Activated CD4-positive, alpha-beta T cell treated with anti-CD3 and anti-CD28 coated beads, Interleukin-2, amount 10 ng/mL, durations not matched to agents 24 days and 14 days (primary cell): ENCODE results near the gene GFPT1. TPM values are rescaled to one million over a fixed set of nuclear protein-coding genes. Genes with fewer than 3 reads are reported as not detected.

Source experiments
- DNase-seq: peaks from one replicate; pipeline ENCODE4 v3.0.0; 2022
- H3K27ac Mint-ChIP-seq: one replicate; pipeline ENCODE4 v1.8.0; 2022; ENCODE audit warnings: mild to moderate bottlenecking, mixed read lengths
- H3K27me3 Mint-ChIP-seq: one replicate; pipeline ENCODE4 v1.8.0; 2022; ENCODE audit warnings: mixed read lengths
- H3K36me3 Mint-ChIP-seq: one replicate; pipeline ENCODE4 v1.8.0; 2022; ENCODE audit warnings: low read depth, mild to moderate bottlenecking, mixed read lengths
- H3K4me1 Mint-ChIP-seq: one replicate; pipeline ENCODE4 v1.8.0; 2021; ENCODE audit warnings: mixed read lengths
- H3K4me3 Mint-ChIP-seq: one replicate; pipeline ENCODE4 v1.8.0; 2022; ENCODE audit warnings: mild to moderate bottlenecking, moderate library complexity, mixed read lengths
- H3K9me3 Mint-ChIP-seq: one replicate; pipeline ENCODE4 v1.8.0; 2021; ENCODE audit warnings: mixed read lengths
- intact Hi-C: fragments of 100-400 bp; cut with micrococcal nuclease; formaldehyde crosslinking; loops from one replicate; pipeline ENCODE4 v1.15.1; 2023
- total RNA-seq: library from RNA; stranded (reverse); gene quantifications from 2 replicates; pipeline ENCODE4 v1.2.3, GENCODE V29; 2022

GFPT1 gene
- total RNA-seq, 1 donor from 2014 or later = 48.8 TPM

- H3K4me3 Mint-ChIP-seq = no peak overlapping the region
- no peak for DNase-seq
- H3K9me3 Mint-ChIP-seq = peaks cover 3% of the 10 kb centered on the region
- H3K27ac Mint-ChIP-seq = no peak overlapping the region
- peaks cover 5% of the 10 kb centered on the region for H3K4me1 Mint-ChIP-seq
- intact Hi-C loops = no loop called here
- H3K27me3 Mint-ChIP-seq = no peaks in the 10 kb centered on the region
- H3K36me3 Mint-ChIP-seq = peaks cover 17% of the 10 kb centered on the region
These were observed 6.9 kb upstream of the GFPT1 start for GRCh38 chr2:69393963-69394362.

GRCh38 chr2:69390471-69390870 lies 3.4 kb upstream of the GFPT1 start:
- Mint-ChIP-seq H3K4me1 (peaks cover 24% of the 10 kb centered on the region), H3K9me3 (peaks cover 3% of the 10 kb centered on the region)
- intact Hi-C loops = no loop called here

GRCh38 chr2:69390001-69390400 lies 3.0 kb upstream of the GFPT1 start:
- Mint-ChIP-seq H3K9me3 (peaks cover 3% of the 10 kb centered on the region), H3K4me1 (peaks cover 25% of the 10 kb centered on the region)
- intact Hi-C loops = no loop called here

More at GRCh38 chr2:69390471-69390870, 3.4 kb upstream of the GFPT1 start:
- Mint-ChIP-seq H3K4me3 (no peak overlapping the region), H3K27me3 (no peaks in the 10 kb centered on the region), H3K36me3 (peaks cover 11% of the 10 kb centered on the region), H3K27ac (no peak overlapping the region)
- no peak for DNase-seq

GRCh38 chr2:69389271-69389670 lies 2.2 kb upstream of the GFPT1 start:
- DNase-seq = no peak
- intact Hi-C loops = loop anchor here (10.0 kb wide), 1 partner anchor 924 kb away; the partner anchor contains the start of genes APLF and FBXO48
- Mint-ChIP-seq H3K9me3 (no peaks in the 10 kb centered on the region), H3K36me3 (peaks cover 5% of the 10 kb centered on the region), H3K4me1 (peaks cover 26% of the 10 kb centered on the region), H3K27me3 (no peaks in the 10 kb centered on the region), H3K27ac (no peak overlapping the region), H3K4me3 (no peak overlapping the region)

More at GRCh38 chr2:69390001-69390400, 3.0 kb upstream of the GFPT1 start:
- Mint-ChIP-seq H3K36me3 (peaks cover 11% of the 10 kb centered on the region), H3K4me3 (no peak overlapping the region), H3K27me3 (no peaks in the 10 kb centered on the region), H3K27ac (no peak overlapping the region)
- no peak for DNase-seq

GRCh38 chr2:69387770-69388481 lies 899 bp upstream of the GFPT1 start:
- H3K36me3 Mint-ChIP-seq = peaks cover 2% of the 10 kb centered on the region
- DNase-seq = no peak
- peak overlapping the region; percentile 95 for H3K27ac Mint-ChIP-seq
- peaks cover 33% of the 10 kb centered on the region for H3K4me1 Mint-ChIP-seq
- H3K27me3 Mint-ChIP-seq = no peaks in the 10 kb centered on the region
- intact Hi-C loops = loop anchor here (1.0 to 10.0 kb wide), 5 partner anchors 49 to 923 kb away; partner anchors contain the start of genes APLF, FBXO48, GMCL1 and NFU1
- H3K9me3 Mint-ChIP-seq = no peaks in the 10 kb centered on the region
- peak overlapping the region; percentile 98 for H3K4me3 Mint-ChIP-seq

GRCh38 chr2:69386360-69386759 lies 667 bp downstream of the GFPT1 start:
- DNase-seq = no peak
- Mint-ChIP-seq H3K4me1 (peaks cover 43% of the 10 kb centered on the region), H3K36me3 (peaks cover 10% of the 10 kb centered on the region), H3K27ac (peak overlapping the region; percentile 95), H3K9me3 (no peaks in the 10 kb centered on the region), H3K27me3 (no peaks in the 10 kb centered on the region), H3K4me3 (peak overlapping the region; percentile 98)
- intact Hi-C loops = loop anchor here (1.0 to 10.0 kb wide), 4 partner anchors 11 to 922 kb away; partner anchors contain the start of genes APLF, FBXO48 and TIA1

- Mint-ChIP-seq H3K9me3 (no peaks in the 10 kb centered on the region), H3K4me1 (peaks cover 48% of the 10 kb centered on the region), H3K27ac (peak overlapping the region; percentile 20), H3K27me3 (no peaks in the 10 kb centered on the region), H3K4me3 (peak overlapping the region; percentile 98), H3K36me3 (peaks cover 14% of the 10 kb centered on the region)
- intact Hi-C loops = loop anchor here (1.0 to 10.0 kb wide), 4 partner anchors 10 to 921 kb away; partner anchors contain the start of genes APLF, FBXO48 and TIA1
- DNase-seq = no peak
These were observed 1.4 kb downstream of the GFPT1 start for GRCh38 chr2:69385443-69386151.

GRCh38 chr2:69384618-69385081 lies 2.4 kb downstream of the GFPT1 start:
- H3K27ac Mint-ChIP-seq = no peak overlapping the region
- peaks cover 49% of the 10 kb centered on the region for H3K4me1 Mint-ChIP-seq
- no peak overlapping the region for H3K4me3 Mint-ChIP-seq
- H3K36me3 Mint-ChIP-seq = peaks cover 16% of the 10 kb centered on the region
- intact Hi-C loops = loop anchor here (10.0 kb wide), 1 partner anchor 920 kb away; the partner anchor contains the start of genes APLF and FBXO48
- H3K27me3 Mint-ChIP-seq = no peaks in the 10 kb centered on the region
- no peaks in the 10 kb centered on the region for H3K9me3 Mint-ChIP-seq
- no peak for DNase-seq

- Mint-ChIP-seq H3K9me3 (no peaks in the 10 kb centered on the region), H3K27ac (no peak overlapping the region), H3K27me3 (no peaks in the 10 kb centered on the region), H3K4me1 (peaks cover 48% of the 10 kb centered on the region), H3K4me3 (no peak overlapping the region), H3K36me3 (peaks cover 16% of the 10 kb centered on the region)
- DNase-seq = no peak
- intact Hi-C loops = loop anchor here (10.0 kb wide), 1 partner anchor 918 kb away; the partner anchor contains the start of genes APLF and FBXO48
These were observed 3.7 kb downstream of the GFPT1 start for GRCh38 chr2:69383176-69383812.

GRCh38 chr2:69382547-69382946 lies 4.5 kb downstream of the GFPT1 start:
- intact Hi-C loops = loop anchor here (10.0 kb wide), 1 partner anchor 918 kb away; the partner anchor contains the start of genes APLF and FBXO48

DNA sequence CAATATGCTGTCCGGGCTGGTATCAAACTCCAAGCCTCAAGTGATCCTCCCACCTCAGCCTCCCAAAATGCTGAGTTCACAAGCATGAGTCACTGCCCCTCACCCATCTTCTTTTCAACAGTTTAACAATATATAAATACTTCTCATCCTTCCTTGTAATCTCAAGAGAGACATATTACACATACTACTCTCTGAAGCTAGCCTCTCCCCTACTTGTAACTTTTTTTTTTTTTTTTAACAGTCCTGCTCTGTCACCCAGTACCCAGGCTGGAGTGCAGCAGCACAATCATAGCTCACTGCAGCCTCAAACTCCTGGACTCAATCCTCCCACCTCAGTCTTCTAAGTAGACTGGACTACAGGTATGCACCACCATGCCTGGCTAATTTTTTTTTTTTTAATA lies 5.7 kb downstream of the GFPT1 start:
- H3K4me3 Mint-ChIP-seq = no peak overlapping the region

More at GRCh38 chr2:69382547-69382946, 4.5 kb downstream of the GFPT1 start:
- Mint-ChIP-seq H3K27me3 (no peaks in the 10 kb centered on the region), H3K4me3 (no peak overlapping the region), H3K27ac (peak overlapping the region; percentile 1), H3K36me3 (peaks cover 16% of the 10 kb centered on the region), H3K4me1 (peaks cover 43% of the 10 kb centered on the region), H3K9me3 (no peaks in the 10 kb centered on the region)
- DNase-seq = no peak

DNA sequence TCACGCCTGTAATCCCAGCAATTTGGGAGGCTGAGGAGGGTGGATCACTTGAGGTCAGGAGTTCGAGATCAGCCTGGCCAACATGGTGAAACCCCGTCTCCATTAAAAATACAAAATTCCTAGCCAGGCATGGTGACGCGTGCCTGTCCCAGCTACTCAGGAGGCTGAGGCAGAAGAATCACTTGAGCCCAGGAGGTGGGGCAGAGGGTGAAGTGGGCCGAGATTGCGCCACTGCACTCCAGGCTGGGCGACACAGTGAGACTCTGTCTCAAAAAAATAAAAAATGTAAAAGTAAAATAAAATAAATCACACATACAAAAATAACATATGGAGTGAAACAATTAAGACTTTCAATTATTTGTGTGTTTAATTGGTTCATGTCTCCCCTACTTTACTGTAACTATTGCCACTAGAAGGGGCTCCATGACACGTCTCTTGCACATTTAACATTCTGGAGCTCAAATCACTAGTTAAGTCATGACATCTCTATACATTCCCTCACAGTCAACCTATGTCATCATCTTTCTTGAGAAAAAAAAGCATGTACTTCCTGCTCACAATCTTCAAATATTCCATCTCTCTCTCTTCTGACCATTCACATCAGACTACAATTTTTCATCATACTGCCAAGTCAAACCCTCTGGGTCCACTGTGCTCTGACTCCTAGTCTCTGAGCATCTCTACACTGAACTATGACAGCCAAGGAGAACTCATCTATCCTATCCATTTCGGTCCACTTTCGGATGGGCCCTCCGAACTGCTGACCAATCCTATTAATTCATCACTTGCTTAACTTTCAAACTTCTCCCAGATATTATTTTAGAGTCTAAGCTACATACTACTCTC lies 6.7 kb downstream of the GFPT1 start:
- peaks cover 42% of the 10 kb centered on the region for H3K4me1 Mint-ChIP-seq

More for the DNA sequence above, 5.7 kb downstream of the GFPT1 start:
- DNase-seq = no peak
- Mint-ChIP-seq H3K36me3 (peaks cover 16% of the 10 kb centered on the region), H3K9me3 (no peaks in the 10 kb centered on the region), H3K27me3 (no peaks in the 10 kb centered on the region), H3K4me1 (peaks cover 42% of the 10 kb centered on the region), H3K27ac (peak overlapping the region; percentile 54)
- intact Hi-C loops = loop anchor here (10.0 kb wide), 1 partner anchor 917 kb away; the partner anchor contains the start of genes APLF and FBXO48

More for the DNA sequence above, 6.7 kb downstream of the GFPT1 start:
- Mint-ChIP-seq H3K9me3 (no peaks in the 10 kb centered on the region), H3K4me3 (no peak overlapping the region), H3K27ac (peak overlapping the region; percentile 1), H3K27me3 (no peaks in the 10 kb centered on the region), H3K36me3 (peaks cover 19% of the 10 kb centered on the region)
- intact Hi-C loops = loop anchor here (10.0 kb wide), 1 partner anchor 915 kb away; the partner anchor contains the start of genes APLF and FBXO48
- DNase-seq = no peak
